GM21717 (cell line): ENCODE results near the gene GCAT.

ENCODE experiments used
- ATAC-seq: cut with Tn5 transposase; IDR thresholded peaks from one replicate; pipeline ENCODE4 v1.9.1; 2021; ENCODE audit warnings: mild to moderate bottlenecking, moderate library complexity; ENCODE audit not compliant: unreplicated experiment

The GCAT gene

DNA sequence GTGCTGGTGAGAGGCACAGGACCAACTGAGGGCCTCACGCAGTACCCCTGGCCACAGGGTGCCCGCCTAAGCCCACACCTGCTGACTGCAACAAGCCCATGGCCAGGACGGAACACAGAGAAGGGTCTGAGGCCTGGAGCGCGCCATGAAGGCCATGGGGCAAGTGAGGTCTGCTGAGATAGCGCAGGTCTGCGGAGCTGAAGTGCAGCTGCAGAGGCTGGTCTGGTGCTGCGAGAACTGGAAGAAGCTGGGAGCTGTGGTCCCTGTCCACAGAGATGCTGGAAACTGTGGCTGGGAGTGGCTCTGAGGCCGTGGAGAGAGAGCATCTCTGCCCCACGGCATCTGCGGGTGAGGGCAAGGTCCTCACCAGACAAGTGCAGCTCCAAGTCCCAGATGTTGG, 23.7 kb downstream of the GCAT start:
- ATAC-seq = no peak

DNA sequence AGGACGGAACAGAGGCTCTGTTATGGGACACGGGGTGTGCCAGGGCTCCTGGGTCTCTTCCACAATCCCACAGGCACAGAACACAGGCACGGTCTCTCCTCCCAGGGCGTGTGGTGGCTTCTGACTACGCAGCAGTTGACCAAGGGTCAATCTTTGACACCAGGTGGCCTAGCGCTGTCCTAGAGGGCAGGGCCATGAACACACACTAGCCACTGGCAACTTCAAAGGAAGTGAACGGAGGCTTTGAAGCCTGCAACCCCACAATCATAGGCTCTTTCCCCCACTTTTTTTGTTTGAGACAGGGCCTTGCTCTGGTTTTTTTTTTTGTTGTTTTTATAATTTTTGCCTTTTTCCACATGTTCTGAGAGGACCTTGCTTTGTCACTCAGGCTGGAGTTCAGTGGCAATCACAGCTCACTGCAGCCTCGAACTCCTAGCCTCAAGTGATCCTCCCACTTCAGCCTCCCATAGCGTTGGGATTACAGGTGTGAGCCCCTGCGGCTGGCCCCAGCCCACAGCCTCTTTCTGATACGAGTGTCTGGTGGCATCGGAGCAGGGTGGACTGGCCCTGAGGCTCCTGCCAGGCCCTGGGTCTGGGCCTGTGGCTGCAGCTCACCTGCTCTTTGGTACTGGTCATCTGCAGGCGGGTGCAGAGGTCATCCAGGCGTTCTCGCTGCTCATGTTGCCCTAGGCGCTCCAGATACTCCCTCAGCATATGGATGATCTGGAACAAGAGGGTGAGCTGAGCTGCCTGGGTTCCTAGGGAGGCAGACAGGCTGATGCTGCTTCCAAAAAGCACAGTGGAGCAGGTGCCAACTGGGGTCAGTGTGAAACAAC, 24.5 kb downstream of the GCAT start:
- no peak for ATAC-seq

GRCh38 chr22:37842015-37842793, 34.5 kb downstream of the GCAT start:
- no peak for ATAC-seq

DNA sequence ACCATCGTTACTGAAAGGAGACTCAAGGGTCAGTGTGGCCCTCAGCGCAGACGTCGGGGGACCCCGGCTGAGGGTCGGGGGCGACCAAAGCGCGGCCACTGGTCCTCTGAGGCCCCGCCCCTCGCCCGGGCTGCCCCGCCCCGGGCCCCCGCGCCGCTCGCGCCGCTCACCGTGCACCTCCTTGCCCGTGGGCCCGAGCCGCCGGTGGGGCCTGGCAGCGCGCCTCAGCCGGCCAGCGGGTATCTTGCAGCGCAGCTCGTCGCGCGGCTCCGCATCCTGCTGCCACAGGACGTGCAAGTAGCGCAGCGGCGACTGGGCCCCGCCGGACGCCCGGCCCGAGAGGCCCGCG, 36.0 kb downstream of the GCAT start:
- ATAC-seq = peak; percentile 22

DNA sequence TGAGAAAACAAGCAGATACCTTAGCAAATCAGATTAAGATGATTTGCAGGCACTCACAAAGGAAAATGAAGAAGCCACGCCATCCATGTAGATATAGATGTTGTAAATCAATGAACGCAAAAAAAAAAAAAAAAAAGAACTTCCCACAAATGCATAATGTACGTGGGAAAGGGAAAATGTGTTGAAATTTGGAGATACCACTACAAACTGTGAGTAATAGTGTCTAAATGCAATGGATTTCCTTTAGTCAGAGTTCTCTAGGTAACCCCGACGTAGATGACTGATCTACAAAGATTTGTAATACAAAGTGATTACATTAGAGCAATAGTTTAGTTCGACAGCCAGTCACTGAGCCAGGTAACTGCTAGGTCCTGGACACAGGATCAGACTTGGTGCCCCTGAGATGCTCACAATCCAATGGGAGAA, 37.2 kb downstream of the GCAT start:
- no peak for ATAC-seq

GRCh38 chr22:37846433-37846832, 38.7 kb downstream of the GCAT start:
- ATAC-seq = no peak

DNA sequence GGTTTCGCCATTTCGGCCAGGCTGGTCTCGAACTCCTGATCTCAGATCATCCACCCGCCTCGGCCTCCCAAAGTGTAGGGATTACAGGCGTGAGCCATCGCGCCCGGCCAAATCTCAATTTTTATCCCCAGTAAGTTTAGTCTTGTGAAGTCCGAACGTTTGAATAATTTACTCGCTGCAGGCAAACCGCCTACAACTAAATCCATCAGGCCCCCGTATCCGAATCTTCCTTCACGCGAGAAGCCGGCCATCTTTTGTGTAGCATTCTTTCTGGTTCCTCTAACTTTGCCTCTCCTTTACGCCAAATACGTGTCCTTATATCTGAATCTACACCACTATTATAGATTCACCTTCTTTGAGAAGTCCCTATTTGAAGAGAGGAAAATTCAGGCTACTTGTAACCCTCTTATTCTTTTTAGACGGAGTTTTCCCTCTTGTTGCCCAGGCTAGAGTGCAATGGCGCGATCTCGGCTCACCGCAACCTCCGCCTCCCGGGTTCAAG, 40.9 kb downstream of the GCAT start:
- ATAC-seq = no peak

- peak; percentile 45 for ATAC-seq
Measured at GRCh38 chr22:37849089-37849751, 41.5 kb downstream of the GCAT start, which contains the start of gene EIF3L. TSS of gene EIF3L (plus strand) at chr22:37849419. CDS start at chr22:37849450, 31 bp downstream.

GRCh38 chr22:37850801-37851200, 43.1 kb downstream of the GCAT start:
- no peak for ATAC-seq

DNA sequence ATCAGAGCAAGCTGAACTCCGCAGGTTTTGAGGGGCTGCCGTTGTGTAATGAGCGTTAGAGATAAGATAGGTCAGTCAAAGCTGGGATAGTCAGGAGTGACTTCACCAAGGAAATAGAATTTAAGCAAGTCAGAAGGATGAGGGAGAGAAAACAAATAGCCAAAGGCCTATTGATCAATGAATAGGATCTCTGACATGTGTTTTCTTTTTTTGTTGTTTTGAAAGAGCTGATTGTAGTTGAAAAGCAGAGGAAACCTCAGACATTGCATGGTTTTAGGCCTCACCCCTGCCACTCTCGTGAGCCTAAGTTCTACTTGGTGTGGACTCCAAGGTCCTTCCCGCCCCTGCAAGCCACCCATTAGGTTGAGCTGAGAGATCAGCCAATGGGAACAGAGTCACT, 44.7 kb downstream of the GCAT start:
- no peak for ATAC-seq

GRCh38 chr22:37854946-37855345, 47.2 kb downstream of the GCAT start:
- ATAC-seq = no peak

DNA sequence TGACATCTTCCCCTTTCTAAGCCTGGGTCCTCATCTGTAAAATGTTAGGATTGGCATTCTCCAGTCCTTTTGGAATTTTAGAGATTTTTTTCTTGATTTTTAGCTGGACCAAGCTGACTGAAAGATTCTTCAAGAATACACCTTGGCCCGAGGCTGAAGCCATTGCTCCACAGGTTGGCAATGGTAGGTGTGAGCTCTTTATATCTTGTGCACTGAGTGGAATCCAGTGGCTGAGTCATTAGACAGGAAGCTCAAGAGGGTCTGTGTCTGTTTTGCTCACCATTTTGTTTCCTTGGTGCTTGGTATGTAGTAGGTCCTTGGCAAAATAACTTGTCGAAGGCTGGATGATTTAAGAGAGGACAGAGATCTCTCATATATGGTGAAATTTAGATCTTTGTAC, 47.7 kb downstream of the GCAT start:
- no peak for ATAC-seq

DNA sequence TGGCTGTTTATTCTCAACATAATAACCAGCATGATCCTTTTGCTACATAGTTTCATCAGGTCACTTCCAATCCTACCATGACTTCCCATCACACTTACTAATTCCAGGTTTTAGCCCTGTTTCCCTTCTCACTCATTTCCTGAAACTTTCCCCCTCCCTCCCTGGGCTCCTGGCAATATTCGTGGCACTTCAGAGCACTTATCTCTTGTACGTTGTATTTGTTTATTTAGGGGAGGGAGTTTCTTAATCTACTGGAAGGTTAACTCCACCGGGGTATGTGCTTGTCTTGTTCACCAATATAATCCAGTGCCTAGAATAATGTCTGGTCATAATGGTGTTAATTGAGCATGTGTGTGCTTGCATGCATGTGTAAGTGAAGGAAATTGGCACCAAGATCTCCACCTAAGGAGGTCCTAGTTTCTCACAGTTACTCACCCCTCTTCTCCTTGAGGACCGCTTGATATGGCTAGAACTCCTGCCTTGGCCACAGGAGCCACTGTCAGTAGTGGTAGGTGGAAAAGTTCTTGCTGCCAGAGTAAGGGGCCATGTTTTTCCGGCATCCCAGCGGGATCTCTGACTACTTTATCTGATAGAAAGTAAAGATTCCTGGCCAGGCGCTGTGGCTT, 53.2 kb downstream of the GCAT start:
- ATAC-seq = no peak

GRCh38 chr22:37862570-37863325, 55.0 kb downstream of the GCAT start:
- ATAC-seq = no peak

DNA sequence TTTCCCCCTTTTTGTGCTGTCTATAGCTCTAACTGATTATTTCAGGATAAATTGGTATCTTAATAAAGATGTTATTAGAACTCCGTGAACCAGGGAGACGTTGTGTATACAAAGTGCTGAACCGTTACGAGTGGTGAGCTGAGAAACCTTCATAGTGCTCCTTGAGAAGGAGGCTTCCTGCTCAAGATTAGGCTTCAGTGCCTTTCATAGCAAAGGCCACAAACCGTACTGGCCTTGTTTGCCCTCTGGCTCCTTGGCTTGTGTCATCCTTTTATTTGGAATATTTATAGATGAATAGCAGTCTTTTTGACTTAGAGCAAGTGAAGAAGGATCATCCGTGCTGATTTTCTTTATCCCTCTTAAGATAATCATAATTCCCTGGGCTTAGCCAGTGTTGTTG, 57.8 kb downstream of the GCAT start:
- no peak for ATAC-seq
